ENCODE results near the gene H1-8. TPM values are rescaled to one million over a fixed set of nuclear protein-coding genes. Genes with fewer than 3 reads are reported as not detected.

Gene H1-8
- total RNA-seq, 1 donor from 2014 or later: not detected

DNA sequence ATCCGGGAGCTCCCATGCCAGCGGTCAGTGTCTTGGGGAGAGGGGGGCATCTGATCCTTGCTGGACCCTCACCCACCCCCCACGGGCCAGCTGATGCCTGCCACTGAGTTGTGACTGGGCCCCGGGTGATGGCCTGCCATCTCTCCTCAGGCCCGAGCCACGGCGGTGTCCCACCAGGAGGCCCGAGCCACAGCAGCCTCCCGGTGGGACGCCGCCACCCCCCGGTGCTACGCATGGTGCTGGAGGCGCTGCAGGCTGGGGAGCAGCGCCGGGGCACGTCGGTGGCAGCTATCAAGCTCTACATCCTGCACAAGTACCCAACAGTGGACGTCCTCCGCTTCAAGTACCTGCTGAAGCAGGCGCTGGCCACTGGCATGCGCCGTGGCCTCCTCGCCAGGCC lies 4.3 kb downstream of the H1-8 start:
- intact Hi-C loops (cut with micrococcal nuclease): no loop called here
- Mint-ChIP-seq H3K27me3 (ENCODE audit: insufficient read depth) (no peaks in the 10 kb centered on the region), H3K9me3 (no peaks in the 10 kb centered on the region), H3K4me1 (ENCODE audit: low read depth) (no peaks in the 10 kb centered on the region), H3K27ac (no peak overlapping the region), H3K36me3 (ENCODE audit: low read depth) (no peaks in the 10 kb centered on the region), H3K4me3 (no peak overlapping the region)
- no peak for DNase-seq (ENCODE audit: low spot score)

DNA sequence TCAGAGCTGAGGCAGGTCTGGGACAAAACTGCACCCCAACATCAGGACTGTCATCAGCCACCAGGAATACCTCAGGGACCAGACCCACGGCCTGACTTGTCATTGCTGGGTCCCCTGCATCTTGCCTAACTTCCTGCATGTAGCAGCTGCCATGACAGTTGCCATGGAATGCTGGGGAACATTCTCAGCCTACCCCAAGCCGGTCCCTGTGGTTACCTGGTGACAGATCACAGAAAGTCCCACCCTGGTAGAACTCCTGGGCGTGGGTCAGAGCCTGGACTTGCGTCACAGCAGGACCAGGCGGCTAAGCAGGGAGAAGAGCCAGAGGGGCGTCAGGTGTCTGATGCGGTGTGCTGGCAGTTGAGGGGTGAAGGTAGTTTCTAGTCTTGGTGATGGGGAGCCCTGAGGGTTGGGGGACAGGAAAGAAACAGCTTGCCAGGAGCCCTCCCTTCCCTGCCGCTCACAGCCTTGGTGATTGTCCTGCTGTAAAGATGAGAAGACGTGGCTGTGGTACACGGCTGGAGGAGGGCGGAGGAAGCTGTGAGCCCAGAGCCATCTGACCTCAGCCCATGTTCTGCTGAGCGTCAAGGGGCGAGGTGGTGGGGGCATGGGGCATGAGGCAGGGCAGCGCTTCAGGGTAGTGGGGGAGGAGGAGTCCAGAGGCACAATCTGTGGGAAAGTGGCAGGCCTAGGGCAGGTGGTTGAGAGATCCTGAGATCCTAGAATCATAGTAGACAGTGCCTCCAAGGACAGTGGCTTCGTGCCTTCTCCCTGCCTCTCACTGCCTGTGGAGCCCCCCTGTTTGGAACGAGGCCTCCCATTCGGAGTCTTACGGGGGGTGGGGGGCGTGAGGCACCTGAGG lies 5.4 kb downstream of the H1-8 start:
- intact Hi-C loops (cut with micrococcal nuclease): no loop called here

DNA sequence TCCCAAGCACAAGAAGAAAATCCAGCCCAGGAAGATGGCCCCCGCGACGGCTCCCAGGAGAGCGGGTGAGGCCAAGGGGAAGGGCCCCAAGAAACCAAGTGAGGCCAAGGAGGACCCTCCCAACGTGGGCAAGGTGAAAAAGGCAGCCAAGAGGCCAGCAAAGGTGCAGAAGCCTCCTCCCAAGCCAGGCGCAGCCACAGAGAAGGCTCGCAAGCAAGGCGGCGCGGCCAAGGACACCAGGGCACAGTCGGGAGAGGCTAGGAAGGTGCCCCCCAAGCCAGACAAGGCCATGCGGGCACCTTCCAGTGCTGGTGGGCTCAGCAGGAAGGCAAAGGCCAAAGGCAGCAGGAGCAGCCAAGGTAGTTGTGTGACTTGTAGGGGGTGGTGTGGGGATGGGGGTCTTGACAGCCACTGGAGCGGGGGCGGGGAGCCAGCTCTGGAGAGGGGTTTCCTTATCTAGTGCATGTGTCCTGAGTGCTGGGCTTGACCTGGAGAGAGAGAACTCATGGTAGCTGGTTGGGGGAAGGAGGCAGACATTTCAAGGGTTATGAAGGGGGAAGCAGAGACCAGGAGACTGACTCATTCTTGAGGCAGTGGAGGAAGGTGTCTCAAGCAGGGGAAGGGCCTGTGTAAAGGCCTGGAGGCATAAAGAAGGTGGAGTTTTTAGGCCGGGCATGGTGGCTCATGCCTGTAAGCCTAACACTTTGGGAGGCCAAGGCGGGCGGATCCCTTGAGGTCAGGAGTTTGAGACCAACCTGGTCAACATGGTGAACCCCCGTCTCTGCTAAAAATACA lies 6.2 kb downstream of the H1-8 start:
- Mint-ChIP-seq H3K27me3 (ENCODE audit: insufficient read depth) (peaks cover 4% of the 10 kb centered on the region), H3K9me3 (no peaks in the 10 kb centered on the region), H3K4me3 (no peak overlapping the region), H3K36me3 (ENCODE audit: low read depth) (no peaks in the 10 kb centered on the region), H3K27ac (no peak overlapping the region), H3K4me1 (ENCODE audit: low read depth) (no peaks in the 10 kb centered on the region)
- intact Hi-C loops (cut with micrococcal nuclease): no loop called here
- no peak for DNase-seq (ENCODE audit: low spot score)

More for the DNA sequence above, 5.4 kb downstream of the H1-8 start:
- no peak overlapping the region for H3K4me3 Mint-ChIP-seq
- DNase-seq (ENCODE audit: low spot score): no peak
- H3K27ac Mint-ChIP-seq: no peak overlapping the region
- H3K27me3 Mint-ChIP-seq (ENCODE audit: insufficient read depth): peaks cover 1% of the 10 kb centered on the region
- H3K9me3 Mint-ChIP-seq: no peaks in the 10 kb centered on the region
- H3K4me1 Mint-ChIP-seq (ENCODE audit: low read depth): no peaks in the 10 kb centered on the region
- no peaks in the 10 kb centered on the region for H3K36me3 Mint-ChIP-seq (ENCODE audit: low read depth)

DNA sequence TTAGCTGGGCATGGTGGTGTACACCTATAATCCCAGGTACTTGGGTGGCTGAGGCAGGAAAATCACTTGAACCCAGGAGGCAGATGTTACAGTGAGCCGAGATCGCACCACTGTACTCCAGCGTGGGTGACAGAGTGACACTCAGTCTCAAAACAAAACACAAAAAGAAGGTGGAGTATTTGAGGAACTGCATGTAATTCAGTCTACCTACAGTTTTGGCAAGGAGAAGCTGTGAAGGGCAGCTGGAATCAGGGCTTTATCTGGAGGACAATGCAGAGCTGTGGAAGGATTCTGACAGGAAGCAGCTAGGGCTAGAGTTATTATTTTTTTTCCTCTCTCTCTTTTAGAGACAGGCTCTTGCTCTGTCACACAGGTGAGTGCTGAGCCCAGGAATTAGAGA lies 6.8 kb downstream of the H1-8 start:
- Mint-ChIP-seq H3K27me3 (ENCODE audit: insufficient read depth) (peaks cover 10% of the 10 kb centered on the region), H3K4me3 (no peak overlapping the region), H3K4me1 (ENCODE audit: low read depth) (no peaks in the 10 kb centered on the region), H3K36me3 (ENCODE audit: low read depth) (no peaks in the 10 kb centered on the region), H3K27ac (no peak overlapping the region), H3K9me3 (no peaks in the 10 kb centered on the region)
- intact Hi-C loops (cut with micrococcal nuclease): no loop called here
- DNase-seq (ENCODE audit: low spot score): no peak

DNA sequence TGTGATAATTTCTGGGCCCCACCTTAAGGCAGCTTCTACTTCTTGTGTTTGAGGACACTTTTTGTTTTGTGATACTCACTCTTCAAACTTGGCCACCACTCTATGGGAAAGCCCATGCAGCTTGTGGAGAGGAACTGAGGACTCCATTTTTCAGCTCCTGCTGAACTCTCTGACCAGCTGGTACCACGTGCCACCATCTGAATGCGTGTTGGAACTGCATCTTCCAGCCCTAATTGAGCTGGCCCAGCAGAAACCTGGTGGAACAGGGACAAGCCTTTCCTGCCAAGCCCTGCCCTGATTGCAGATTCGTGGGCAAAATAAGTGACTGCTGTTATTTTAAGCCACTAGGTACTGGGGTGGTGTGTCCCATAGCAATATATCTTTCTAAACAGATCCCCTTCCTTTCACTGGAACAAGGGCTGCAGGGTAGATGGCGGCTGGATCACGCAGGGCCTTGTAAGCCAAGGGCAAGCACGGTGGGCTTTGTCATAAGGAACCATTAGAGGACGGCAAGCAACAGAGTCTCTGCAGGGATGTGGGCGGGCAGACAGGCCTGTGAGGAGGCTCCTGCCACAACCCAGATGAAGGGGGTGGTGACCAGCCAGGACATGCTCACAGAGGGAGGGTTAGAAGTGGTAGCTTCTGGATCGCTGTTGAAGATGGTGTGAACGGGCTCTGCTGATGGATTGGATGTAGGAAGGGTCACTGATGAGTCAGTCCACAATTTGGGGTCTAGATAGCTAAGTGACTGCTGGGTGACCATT lies 9.5 kb downstream of the H1-8 start:
- Mint-ChIP-seq H3K4me3 (no peak overlapping the region), H3K4me1 (ENCODE audit: low read depth) (no peaks in the 10 kb centered on the region), H3K9me3 (no peaks in the 10 kb centered on the region), H3K27me3 (ENCODE audit: insufficient read depth) (peaks cover 16% of the 10 kb centered on the region), H3K27ac (no peak overlapping the region), H3K36me3 (ENCODE audit: low read depth) (no peaks in the 10 kb centered on the region)
- intact Hi-C loops (cut with micrococcal nuclease): no loop called here
- no peak for DNase-seq (ENCODE audit: low spot score)

DNA sequence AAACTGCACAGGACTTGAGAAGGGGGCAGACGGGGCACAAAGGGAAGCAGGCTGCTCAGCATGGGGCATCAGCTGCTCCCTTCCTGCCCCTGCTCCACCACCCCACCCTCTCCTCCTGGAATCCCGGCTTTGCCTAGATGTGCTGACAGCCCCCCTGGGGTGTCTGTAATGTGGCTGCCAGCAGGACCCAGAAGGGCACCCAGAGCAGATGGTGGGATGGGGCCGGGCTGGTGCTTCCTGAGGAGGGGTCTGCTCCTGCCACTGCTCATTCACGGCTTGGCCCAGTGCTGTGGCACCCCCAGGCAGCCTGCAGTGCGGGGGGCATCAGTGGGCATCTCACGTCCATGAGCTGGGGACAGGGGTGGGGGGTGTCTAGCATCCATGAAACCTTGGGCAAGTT lies 10.2 kb downstream of the H1-8 start:
- Mint-ChIP-seq H3K27me3 (ENCODE audit: insufficient read depth) (peaks cover 16% of the 10 kb centered on the region), H3K27ac (no peak overlapping the region), H3K4me3 (no peak overlapping the region), H3K4me1 (ENCODE audit: low read depth) (no peaks in the 10 kb centered on the region), H3K36me3 (ENCODE audit: low read depth) (no peaks in the 10 kb centered on the region), H3K9me3 (no peaks in the 10 kb centered on the region)
- no peak for DNase-seq (ENCODE audit: low spot score)
- intact Hi-C loops (cut with micrococcal nuclease): no loop called here

DNA sequence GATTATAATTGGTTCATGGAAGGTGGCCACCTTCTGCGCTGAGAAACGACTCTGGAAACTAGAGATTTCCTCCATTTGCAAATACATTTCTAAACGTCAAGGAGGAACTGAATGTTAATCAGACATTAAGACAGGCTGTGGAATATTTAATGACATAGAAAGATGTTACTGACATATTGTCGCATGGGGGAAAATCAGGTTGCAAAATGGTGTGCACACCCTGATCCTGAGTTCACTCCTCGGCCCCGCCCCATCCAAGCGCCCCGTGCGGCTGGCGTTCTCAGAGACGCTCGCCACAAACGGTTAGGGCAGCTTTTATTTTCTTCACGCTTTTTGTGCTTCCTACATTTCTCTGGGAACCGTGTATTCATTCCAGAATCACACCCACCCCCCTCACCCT lies 10.7 kb downstream of the H1-8 start:
- Mint-ChIP-seq H3K36me3 (ENCODE audit: low read depth) (no peaks in the 10 kb centered on the region), H3K4me1 (ENCODE audit: low read depth) (no peaks in the 10 kb centered on the region), H3K27me3 (ENCODE audit: insufficient read depth) (peaks cover 16% of the 10 kb centered on the region), H3K9me3 (no peaks in the 10 kb centered on the region), H3K4me3 (no peak overlapping the region), H3K27ac (no peak overlapping the region)
- intact Hi-C loops (cut with micrococcal nuclease): no loop called here
- DNase-seq (ENCODE audit: low spot score): no peak

DNA sequence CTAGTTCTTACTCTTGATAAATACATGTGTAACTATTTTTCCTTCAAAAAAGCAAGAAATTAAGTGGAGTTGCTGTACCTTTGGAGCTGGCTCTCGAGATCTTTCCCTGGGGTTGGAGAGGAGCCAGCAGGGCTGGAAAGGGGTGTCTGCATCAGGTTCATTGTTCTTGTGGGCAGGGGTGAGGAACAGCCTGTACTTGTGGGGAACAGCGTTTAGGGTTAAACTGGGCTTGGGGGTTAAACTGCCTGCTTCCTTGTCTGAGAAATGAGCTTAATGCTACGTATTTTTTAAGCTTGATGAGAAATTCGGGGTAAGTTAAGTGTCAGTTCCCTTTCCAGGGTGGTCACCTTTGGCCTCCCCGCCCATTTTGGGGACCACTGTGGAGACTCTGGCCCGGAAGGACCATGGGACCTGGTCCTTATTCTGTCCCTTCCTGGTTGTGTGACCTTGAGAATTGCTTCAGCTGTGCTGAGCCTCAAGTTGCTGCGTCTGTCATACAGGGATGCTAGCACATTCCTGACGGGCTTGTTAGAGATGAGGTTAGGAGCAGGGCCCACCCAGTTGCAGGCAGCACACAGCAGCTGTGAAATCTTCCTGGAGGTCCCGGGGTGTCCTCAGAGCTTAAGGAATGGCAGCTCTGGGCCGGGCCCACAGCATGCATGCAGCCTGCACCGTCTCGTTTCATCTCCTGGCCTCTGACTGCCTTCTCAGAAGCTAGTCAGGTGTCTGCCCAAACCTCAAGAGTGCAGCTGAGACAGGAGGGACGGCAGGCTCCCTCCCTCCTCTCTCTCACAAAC lies 11.6 kb downstream of the H1-8 start:
- Mint-ChIP-seq H3K9me3 (no peaks in the 10 kb centered on the region), H3K4me3 (no peak overlapping the region), H3K27me3 (ENCODE audit: insufficient read depth) (peaks cover 16% of the 10 kb centered on the region), H3K27ac (no peak overlapping the region), H3K4me1 (ENCODE audit: low read depth) (no peaks in the 10 kb centered on the region), H3K36me3 (ENCODE audit: low read depth) (no peaks in the 10 kb centered on the region)
- intact Hi-C loops (cut with micrococcal nuclease): no loop called here
- no peak for DNase-seq (ENCODE audit: low spot score)

DNA sequence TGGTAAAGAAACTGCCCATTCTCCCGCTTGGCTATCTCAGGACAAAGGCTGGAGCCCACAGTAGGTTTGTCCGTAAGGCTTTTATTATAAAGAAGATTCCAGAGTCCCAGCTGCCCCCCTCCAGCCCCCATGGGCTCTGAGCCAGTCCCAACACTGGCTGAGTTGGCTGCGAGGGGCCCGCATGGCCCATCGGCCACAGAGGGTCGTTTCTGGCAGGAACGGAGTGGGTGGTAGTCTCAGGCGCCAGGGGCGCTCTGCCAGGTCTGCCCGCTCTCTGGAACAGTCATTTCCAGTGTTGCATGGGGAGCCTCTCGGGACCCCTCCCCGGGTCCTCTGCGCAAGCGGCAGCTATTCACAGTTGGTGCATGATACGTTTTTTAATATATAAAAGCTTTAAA lies 12.2 kb downstream of the H1-8 start:
- no peak for DNase-seq (ENCODE audit: low spot score)
- peaks cover 16% of the 10 kb centered on the region for H3K27me3 Mint-ChIP-seq (ENCODE audit: insufficient read depth)
- H3K27ac Mint-ChIP-seq: no peak overlapping the region
- no peaks in the 10 kb centered on the region for H3K36me3 Mint-ChIP-seq (ENCODE audit: low read depth)
- intact Hi-C loops (cut with micrococcal nuclease): no loop called here
- no peak overlapping the region for H3K4me3 Mint-ChIP-seq
- H3K9me3 Mint-ChIP-seq: no peaks in the 10 kb centered on the region
- no peaks in the 10 kb centered on the region for H3K4me1 Mint-ChIP-seq (ENCODE audit: low read depth)

DNA sequence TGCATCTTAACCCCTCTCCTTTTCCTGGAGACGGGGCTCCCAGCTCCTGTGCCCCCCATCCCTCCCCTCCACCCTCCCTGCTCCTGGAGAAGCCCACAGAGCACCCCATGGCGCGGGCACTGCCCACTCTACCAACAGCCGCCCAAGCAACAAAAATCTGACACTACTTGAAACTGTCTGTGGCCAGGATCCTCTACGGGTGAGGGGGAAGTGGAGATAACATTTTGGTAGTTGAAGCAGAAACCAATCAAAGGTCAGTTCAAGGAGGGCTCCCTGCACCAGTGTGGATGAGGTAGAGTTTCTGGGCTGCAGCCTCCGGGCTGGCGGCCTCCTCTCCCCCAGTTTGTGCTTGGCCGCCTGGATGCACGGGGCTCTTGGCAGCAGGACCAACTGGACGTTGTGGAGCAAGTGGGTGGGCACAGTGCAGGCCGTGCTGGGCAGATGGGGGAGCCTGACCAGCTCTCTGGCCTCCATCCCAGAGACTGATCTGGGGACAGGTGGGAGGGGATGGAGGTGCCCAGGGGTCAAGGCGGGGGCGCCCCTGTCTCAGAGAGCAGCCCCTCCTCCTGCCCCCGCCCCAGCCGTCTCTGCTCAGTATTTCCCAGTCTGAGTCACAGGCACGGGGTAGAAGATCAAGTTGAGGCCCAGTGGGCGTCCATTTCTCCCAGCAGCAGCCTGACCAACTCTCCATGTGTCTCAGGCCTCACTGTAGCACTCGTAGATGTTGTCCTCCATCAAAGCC lies 12.8 kb downstream of the H1-8 start:
- DNase-seq (ENCODE audit: low spot score): no peak
- Mint-ChIP-seq H3K4me3 (no peak overlapping the region), H3K4me1 (ENCODE audit: low read depth) (no peaks in the 10 kb centered on the region), H3K9me3 (no peaks in the 10 kb centered on the region), H3K36me3 (ENCODE audit: low read depth) (no peaks in the 10 kb centered on the region), H3K27me3 (ENCODE audit: insufficient read depth) (peaks cover 16% of the 10 kb centered on the region), H3K27ac (no peak overlapping the region)
- intact Hi-C loops (cut with micrococcal nuclease): no loop called here

DNA sequence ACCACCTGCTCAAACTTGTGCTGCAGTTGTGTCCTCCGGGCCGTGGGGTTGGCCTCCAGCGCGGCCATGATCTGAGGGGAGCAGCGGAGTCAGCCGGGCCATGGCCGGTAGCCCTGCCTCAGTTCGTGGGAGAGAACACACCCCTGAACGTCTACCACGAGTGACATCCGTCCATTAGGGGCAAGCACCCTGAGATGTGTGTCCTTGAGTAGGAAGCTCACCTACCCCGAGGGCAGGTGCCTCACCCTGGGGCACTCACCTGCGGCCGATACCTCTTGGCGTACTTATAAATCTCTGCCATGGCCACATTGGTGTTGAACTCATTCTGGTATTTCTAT lies 13.4 kb downstream of the H1-8 start:
- peaks cover 16% of the 10 kb centered on the region for H3K27me3 Mint-ChIP-seq (ENCODE audit: insufficient read depth)

More for the DNA sequence above, 13.4 kb downstream of the H1-8 start:
- Mint-ChIP-seq H3K27ac (no peak overlapping the region), H3K4me3 (no peak overlapping the region), H3K36me3 (ENCODE audit: low read depth) (no peaks in the 10 kb centered on the region), H3K9me3 (no peaks in the 10 kb centered on the region), H3K4me1 (ENCODE audit: low read depth) (no peaks in the 10 kb centered on the region)
- intact Hi-C loops (cut with micrococcal nuclease): no loop called here
- no peak for DNase-seq (ENCODE audit: low spot score)
